ENCODE data around the gene TMC2.

DNA sequence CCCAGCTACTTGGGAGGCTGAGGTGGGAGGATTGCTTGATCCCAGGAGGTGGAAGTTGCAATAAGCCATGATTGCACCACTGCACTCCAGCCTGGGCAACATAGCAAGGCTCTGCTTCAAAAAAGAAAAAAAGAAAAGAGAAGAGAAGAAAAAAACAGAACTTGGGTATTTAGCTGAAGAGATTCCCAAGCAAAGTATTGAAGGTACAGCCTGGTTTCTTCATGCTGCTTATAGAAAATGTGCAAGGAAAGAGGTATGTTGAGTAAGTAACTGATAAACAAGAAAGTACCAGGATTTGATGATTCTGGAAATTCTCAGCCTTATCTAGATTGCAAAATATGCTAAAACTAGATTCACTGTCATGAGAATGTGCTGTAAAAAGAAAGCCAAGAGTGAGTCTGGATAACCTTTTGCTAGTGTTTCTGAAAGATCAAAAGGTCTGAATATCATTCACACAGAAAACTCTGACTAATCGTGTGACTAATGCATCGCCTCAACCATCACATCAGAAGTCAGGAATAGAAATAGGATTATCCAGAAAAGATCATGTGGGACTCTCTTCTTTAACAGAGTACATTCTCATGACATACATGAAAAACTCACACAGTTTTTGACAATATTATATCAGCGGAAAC lies 83.7 kb downstream of the TMC2 start:
- TF ChIP-seq, protein P1, sequence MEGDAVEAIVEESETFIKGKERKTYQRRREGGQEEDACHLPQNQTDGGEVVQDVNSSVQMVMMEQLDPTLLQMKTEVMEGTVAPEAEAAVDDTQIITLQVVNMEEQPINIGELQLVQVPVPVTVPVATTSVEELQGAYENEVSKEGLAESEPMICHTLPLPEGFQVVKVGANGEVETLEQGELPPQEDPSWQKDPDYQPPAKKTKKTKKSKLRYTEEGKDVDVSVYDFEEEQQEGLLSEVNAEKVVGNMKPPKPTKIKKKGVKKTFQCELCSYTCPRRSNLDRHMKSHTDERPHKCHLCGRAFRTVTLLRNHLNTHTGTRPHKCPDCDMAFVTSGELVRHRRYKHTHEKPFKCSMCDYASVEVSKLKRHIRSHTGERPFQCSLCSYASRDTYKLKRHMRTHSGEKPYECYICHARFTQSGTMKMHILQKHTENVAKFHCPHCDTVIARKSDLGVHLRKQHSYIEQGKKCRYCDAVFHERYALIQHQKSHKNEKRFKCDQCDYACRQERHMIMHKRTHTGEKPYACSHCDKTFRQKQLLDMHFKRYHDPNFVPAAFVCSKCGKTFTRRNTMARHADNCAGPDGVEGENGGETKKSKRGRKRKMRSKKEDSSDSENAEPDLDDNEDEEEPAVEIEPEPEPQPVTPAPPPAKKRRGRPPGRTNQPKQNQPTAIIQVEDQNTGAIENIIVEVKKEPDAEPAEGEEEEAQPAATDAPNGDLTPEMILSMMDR (IDR thresholded peaks at IDR 0.05), result no peak
- TF ChIP-seq POLR2A (IDR thresholded peaks at IDR 0.05), result no peak
